ENCODE data around the gene VRTN. TPM values are rescaled to one million over a fixed set of nuclear protein-coding genes. Genes with fewer than 3 reads are reported as not detected.

Gene VRTN
- total and polyA plus RNA-seq, 9 of the 15 experiments (the other 6 are each of a cell fraction or from before 2014, with no cell fraction given): 0.05 to 0.09 (median 0.06) TPM; not detected in 6

DNA sequence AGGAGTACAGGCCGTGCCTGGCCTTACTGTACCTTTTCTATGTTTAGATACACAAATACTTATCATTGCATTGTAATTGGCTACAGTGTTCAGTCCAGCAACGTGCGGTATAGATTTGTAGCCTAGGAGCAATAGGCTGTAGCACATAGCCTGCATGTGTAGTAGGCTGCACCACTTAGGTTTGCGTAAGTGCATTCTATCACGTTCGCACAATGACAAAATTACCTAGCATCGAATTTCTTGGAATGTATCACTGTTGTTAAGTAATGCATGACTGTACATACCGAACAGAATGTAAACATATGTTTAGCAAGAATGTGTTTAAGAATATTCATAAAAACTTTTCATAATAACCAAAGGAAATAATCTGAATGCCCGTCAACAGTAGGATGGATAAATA, 31.9 kb downstream of the VRTN start:
- Histone ChIP-seq H3K9ac (ENCODE audit: insufficient read depth in 1 of 2, low read depth in 2 of 2, low read length in 2 of 2) (no peak overlapping the region), H3K36me3 (ENCODE audit: control insufficient read depth, insufficient read depth, low read length) (no peaks in the 10 kb centered on the region), H3K4me2 (ENCODE audit: insufficient read depth, low read length) (no peak overlapping the region), H3K27ac (ENCODE audit: extremely low read depth, low read depth, low read length) (no peak overlapping the region), H4K20me1 (replicated peaks; ENCODE audit: control insufficient read depth, insufficient read depth, low read length) (no peaks in the 10 kb centered on the region), H3K9me3 (replicated peaks; ENCODE audit: control insufficient read depth, insufficient read depth, low read depth, low read length) (no peaks in the 10 kb centered on the region), H3K27me3 (ENCODE audit: control insufficient read depth in 2 of 2, insufficient read depth in 2 of 2, low read length in 2 of 2) (peaks cover 2 to 17% of the 10 kb centered on the region in 2 experiments; a peak in 3 of 5 replicates), H3K79me2 (ENCODE audit: control insufficient read depth, insufficient read depth, low read length) (no peaks in the 10 kb centered on the region), H3K4me1 (replicated peaks in 1 of 2; ENCODE audit: control insufficient read depth in 2 of 2, insufficient read depth in 2 of 2, low read length in 2 of 2) (no peaks in the 10 kb centered on the region), H3K4me3 (no peak overlapping the region), H2AFZ (ENCODE audit: low read depth, low read length) (no peak overlapping the region), H3K9me1 (ENCODE audit: control insufficient read depth, insufficient read depth, low read length) (no peaks in the 10 kb centered on the region)
- POLR2A ChIA-PET: no interaction called here
- CTCF ChIA-PET (ENCODE audit: low intra/inter-chr PET ratio): no interaction called here
- BruUV-seq (replicated peaks): no TSS peak
- ATAC-seq: no peak
- 11% methylated on average over 9 of the region's 9 CpGs for WGBS (ENCODE audit: insufficient coverage, low coverage, missing lambda C conversion rate)
- intact Hi-C loops (cut with micrococcal nuclease) (no loop called here), in situ Hi-C loops (cut with MboI) (no loop called here)
- DNase-seq (ENCODE audit: extremely low read depth in 1 of 4, low spot score in 3 of 4): no peak
- no peak for FAIRE-seq
- TF ChIP-seq ZNF77 (CRISPR knock-in tag; IDR thresholded peaks at IDR 0.05) (no peak), ZFP30 (CRISPR knock-in tag; IDR thresholded peaks at IDR 0.05; ENCODE audit: borderline replicate concordance) (no peak), MTA2 (IDR thresholded peaks at IDR 0.05; ENCODE audit: low read depth) (no peak), PURB (CRISPR knock-in tag; IDR thresholded peaks at IDR 0.05; ENCODE audit: low read depth) (no peak), ZEB2 (IDR thresholded peaks at IDR 0.05) (no peak), ZNF589 (CRISPR knock-in tag; IDR thresholded peaks at IDR 0.05; ENCODE audit: low read depth) (no peak), ZNF436 (CRISPR knock-in tag; IDR thresholded peaks at IDR 0.05) (no peak), ZNF232 (CRISPR knock-in tag; IDR thresholded peaks at IDR 0.05) (no peak)
- TF ChIP-seq, protein P1, sequence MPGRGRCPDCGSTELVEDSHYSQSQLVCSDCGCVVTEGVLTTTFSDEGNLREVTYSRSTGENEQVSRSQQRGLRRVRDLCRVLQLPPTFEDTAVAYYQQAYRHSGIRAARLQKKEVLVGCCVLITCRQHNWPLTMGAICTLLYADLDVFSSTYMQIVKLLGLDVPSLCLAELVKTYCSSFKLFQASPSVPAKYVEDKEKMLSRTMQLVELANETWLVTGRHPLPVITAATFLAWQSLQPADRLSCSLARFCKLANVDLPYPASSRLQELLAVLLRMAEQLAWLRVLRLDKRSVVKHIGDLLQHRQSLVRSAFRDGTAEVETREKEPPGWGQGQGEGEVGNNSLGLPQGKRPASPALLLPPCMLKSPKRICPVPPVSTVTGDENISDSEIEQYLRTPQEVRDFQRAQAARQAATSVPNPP (IDR thresholded peaks at IDR 0.05; ENCODE audit: borderline replicate concordance, insufficient read depth, insufficient read length): no peak
- TF ChIP-seq, protein P2, sequence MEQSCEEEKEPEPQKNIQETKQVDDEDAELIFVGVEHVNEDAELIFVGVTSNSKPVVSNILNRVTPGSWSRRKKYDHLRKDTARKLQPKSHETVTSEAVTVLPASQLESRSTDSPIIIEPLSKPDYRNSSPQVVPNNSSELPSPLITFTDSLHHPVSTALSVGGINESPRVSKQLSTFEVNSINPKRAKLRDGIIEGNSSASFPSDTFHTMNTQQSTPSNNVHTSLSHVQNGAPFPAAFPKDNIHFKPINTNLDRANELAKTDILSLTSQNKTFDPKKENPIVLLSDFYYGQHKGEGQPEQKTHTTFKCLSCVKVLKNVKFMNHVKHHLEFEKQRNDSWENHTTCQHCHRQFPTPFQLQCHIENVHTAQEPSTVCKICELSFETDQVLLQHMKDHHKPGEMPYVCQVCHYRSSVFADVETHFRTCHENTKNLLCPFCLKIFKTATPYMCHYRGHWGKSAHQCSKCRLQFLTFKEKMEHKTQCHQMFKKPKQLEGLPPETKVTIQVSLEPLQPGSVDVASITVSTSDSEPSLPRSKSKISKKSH (CRISPR knock-in tag; IDR thresholded peaks at IDR 0.05): no peak
- TF ChIP-seq, protein P3, sequence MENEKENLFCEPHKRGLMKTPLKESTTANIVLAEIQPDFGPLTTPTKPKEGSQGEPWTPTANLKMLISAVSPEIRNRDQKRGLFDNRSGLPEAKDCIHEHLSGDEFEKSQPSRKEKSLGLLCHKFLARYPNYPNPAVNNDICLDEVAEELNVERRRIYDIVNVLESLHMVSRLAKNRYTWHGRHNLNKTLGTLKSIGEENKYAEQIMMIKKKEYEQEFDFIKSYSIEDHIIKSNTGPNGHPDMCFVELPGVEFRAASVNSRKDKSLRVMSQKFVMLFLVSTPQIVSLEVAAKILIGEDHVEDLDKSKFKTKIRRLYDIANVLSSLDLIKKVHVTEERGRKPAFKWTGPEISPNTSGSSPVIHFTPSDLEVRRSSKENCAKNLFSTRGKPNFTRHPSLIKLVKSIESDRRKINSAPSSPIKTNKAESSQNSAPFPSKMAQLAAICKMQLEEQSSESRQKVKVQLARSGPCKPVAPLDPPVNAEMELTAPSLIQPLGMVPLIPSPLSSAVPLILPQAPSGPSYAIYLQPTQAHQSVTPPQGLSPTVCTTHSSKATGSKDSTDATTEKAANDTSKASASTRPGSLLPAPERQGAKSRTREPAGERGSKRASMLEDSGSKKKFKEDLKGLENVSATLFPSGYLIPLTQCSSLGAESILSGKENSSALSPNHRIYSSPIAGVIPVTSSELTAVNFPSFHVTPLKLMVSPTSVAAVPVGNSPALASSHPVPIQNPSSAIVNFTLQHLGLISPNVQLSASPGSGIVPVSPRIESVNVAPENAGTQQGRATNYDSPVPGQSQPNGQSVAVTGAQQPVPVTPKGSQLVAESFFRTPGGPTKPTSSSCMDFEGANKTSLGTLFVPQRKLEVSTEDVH (IDR thresholded peaks at IDR 0.05; ENCODE audit: low read depth, partially characterized antibody): no peak
- TF ChIP-seq, protein P4, sequence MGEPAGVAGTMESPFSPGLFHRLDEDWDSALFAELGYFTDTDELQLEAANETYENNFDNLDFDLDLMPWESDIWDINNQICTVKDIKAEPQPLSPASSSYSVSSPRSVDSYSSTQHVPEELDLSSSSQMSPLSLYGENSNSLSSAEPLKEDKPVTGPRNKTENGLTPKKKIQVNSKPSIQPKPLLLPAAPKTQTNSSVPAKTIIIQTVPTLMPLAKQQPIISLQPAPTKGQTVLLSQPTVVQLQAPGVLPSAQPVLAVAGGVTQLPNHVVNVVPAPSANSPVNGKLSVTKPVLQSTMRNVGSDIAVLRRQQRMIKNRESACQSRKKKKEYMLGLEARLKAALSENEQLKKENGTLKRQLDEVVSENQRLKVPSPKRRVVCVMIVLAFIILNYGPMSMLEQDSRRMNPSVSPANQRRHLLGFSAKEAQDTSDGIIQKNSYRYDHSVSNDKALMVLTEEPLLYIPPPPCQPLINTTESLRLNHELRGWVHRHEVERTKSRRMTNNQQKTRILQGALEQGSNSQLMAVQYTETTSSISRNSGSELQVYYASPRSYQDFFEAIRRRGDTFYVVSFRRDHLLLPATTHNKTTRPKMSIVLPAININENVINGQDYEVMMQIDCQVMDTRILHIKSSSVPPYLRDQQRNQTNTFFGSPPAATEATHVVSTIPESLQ (CRISPR knock-in tag; IDR thresholded peaks at IDR 0.05): no peak
- TF ChIP-seq, protein P5, sequence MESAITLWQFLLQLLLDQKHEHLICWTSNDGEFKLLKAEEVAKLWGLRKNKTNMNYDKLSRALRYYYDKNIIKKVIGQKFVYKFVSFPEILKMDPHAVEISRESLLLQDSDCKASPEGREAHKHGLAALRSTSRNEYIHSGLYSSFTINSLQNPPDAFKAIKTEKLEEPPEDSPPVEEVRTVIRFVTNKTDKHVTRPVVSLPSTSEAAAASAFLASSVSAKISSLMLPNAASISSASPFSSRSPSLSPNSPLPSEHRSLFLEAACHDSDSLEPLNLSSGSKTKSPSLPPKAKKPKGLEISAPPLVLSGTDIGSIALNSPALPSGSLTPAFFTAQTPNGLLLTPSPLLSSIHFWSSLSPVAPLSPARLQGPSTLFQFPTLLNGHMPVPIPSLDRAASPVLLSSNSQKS (CRISPR knock-in tag; IDR thresholded peaks at IDR 0.05): no peak
